HG03460 (cell line): ENCODE measurements around the gene PAX7.

Experiments used
- ATAC-seq: cut with Tn5 transposase; IDR thresholded peaks from one replicate; pipeline ENCODE4 v1.9.1; 2021; ENCODE audit not compliant: unreplicated experiment

The PAX7 gene

GRCh38 chr1:18640228-18641004 lies 9.8 kb downstream of the PAX7 start:
- no peak for ATAC-seq

DNA sequence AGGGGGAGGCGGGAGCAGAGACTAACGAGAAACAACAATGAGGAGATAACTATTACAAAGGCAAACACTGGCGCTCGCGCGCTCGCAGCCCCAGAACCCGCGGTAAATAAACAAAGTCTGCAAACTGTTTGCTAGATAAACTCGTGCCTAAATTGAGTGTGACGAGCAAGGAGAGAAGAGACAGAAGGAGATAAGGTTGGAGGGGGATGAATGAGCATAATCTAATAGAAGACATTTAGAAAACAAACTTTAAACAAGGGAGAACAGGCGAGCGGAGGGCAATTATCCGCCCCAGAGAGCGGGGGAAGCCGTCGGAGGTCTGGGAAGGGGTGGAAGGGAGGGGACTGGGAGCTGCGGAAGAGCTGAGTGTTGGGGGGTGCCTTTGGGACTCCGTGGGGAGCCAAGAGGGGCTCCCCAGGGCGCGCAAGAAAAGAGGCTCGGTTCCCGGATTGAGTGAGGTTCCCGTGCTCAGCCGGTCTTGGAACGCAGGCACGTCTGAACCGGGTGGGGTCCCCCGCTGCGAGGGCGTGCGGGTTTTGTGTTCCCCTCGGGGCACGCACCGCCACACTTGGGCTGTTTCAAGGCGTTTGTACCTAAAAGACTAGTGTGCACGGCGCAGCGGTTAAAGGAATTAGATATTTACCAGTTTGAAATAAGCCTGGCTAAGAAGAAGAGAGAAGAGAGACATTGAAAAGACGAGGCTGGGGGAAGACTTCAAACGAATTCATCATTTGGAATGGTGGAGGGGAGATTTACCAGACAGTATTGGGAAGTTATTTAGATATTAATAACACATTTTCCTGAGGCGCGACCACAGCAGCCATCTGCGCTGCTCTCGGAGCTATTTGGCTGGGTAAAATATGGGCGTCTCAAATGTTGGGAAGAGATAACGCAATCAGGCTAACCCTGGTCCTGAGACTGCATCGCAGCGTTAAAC lies 10.6 kb downstream of the PAX7 start:
- ATAC-seq: no peak

GRCh38 chr1:18642278-18643095 lies 11.8 kb downstream of the PAX7 start:
- ATAC-seq: no peak

DNA sequence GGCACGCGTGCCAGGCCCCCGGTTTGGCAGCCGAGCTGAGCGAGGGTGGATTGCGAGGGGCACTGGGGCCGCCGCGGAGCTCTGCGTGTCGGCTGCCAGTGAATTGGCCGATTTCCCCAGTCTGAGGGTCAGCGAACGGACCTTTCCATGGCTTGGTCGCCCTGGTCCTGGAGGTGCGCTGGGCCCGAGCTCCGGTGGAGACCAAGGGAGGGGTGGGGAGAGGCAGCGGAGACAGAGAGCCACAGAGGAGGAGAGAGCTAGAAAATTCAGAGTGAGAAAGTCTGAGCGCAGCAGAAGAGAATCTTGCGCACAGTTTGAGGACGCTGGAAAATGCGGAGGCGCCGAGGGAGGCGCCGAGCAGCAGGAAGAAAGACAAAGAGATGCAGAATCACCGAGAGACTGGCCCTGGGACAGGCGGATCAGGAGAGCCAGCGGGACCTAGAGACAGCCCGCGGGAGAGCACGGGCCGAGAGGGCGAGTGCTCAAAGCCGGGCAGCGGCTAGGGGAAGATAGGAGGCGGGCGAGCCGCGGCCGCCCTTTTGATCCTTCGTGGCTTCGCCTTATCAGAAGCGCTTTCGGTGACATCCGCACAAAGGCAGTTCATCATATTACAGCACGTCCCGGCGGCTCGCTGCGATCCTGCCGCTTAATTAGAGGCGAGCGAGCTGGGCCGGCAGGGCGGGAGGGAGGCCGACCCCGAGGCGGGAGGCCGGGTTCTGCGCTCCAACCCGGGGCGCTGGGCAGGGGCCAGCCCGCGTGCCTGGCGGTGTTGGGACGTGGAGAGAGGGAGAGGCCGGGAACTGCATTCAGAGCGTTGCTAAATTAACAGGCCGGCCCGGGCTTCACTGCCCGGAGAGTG lies 12.7 kb downstream of the PAX7 start:
- ATAC-seq: no peak

DNA sequence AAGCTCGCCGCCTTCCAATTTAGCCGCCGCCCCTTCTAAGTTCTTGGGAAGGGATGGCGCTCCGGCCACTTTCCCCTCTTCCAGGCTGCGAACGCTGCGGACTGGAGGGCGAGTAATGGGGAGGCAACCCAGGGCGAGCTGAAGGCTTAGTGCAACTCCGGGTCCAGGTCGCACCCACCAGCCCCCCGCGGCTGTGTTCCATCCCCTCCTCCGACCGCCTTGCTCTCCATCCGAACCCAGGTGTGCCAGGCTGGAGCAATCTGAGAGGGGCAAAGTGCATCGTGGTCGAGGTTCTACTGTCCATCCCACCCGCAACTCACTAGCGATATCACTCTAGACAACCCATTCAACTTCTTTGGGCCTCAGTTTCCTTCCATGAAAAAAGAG lies 13.4 kb downstream of the PAX7 start:
- ATAC-seq: no peak

GRCh38 chr1:18644446-18644845 lies 13.8 kb downstream of the PAX7 start:
- no peak for ATAC-seq

DNA sequence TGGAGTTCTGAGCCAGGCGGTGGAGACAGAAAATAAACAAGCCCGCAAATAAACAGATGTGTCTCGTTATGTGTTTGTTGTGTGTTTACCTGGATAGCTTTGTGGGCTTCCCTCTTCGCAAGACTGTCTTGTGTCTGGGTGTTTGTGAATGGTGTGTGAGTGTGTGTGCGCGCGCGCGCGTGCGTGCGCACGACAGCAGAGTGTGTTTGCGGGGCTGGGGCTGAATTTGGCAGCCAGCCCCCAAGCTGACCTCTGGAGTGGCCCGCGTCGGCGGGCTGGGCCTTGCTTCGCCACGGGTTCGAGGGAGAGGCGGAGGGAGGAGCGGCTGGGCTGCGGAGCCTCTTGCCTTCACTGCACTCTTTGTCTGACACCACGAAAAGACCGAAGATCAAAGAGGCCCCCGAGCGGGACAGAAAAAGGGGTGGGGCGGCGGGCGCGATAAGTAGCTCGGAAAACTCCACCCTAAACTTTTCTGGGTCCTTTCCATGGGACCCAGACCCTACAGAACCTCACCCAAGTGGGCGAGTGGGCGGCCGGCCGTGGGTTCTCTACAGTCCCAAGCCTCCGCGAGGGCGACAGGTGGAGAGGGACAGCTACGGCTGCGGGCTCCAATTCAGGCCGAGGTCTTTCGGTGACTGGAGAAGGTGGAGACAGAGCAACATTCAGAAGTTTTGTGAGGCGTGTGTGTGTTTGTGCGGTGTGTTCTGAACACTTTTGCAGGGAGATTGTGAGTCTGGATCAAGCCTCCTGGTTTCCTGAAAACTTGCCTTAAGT lies 14.5 kb downstream of the PAX7 start:
- no peak for ATAC-seq

- ATAC-seq: no peak
Measured at GRCh38 chr1:18645747-18646090, 15.1 kb downstream of the PAX7 start.

DNA sequence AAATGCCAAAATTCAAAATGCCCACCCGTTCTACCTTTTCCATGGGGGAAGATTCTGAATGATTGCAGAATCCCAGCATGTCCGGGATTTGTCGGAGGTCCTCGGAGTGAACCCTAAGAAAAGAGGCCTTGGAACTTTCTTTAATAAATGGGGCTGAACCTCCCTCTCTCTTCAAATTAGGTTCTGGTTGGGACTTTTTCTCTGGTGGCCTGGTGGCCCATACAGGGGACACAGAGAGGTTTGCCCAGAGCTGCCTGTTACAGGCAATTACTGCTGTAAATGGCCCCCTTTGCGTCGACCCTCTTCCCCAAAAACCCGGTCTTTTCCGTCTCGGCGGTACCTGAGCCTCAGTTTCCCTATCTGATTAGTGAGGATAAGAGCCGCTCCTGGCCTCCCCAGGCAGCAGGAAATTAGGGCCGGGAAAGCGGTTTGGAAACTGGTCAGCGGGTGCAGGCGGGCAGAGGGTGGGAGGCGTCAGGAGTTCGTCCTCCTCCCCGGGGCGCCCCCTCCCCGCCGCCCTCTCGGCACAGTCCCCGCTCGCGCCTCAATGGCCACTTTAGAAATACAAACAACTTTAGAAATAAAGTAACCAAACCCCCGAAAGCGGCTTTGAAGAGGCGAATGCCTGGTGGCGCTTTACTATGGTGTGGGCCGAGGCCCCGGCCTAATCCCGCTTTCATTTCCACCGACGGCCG lies 15.6 kb downstream of the PAX7 start:
- ATAC-seq: no peak

DNA sequence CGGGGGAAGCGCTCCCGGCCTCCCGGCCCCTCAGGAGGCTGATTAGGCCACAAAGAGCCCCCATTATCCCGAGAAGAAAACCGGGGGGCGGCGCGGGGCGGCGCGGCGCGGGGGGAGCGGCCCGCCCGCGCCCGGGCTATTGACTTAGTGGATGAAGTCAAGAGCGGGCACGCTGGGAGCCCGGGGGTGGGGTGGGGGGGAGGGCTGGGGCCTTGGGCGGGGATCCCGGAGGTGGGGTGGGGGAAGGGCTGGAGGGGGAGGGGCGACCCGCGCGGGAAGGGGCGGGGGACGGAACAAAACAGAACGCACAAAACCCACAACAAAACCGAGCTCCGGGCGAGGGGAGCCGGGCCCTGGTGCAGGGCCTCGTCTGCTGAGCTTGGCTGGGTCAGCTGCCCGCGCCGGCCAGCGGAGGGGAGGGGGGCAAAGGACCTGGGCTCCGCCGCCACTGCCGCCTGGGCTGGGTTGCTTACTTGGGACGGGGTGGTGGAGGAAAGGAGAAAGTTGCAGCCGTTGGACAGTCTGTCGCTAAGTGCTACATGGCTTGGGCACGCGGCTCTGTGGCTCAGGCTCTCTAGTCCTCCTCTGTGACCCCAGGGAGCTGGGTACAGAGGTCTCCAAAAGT lies 16.3 kb downstream of the PAX7 start:
- ATAC-seq: no peak

- no peak for ATAC-seq
Measured at GRCh38 chr1:18647681-18648214, 17.1 kb downstream of the PAX7 start.

DNA sequence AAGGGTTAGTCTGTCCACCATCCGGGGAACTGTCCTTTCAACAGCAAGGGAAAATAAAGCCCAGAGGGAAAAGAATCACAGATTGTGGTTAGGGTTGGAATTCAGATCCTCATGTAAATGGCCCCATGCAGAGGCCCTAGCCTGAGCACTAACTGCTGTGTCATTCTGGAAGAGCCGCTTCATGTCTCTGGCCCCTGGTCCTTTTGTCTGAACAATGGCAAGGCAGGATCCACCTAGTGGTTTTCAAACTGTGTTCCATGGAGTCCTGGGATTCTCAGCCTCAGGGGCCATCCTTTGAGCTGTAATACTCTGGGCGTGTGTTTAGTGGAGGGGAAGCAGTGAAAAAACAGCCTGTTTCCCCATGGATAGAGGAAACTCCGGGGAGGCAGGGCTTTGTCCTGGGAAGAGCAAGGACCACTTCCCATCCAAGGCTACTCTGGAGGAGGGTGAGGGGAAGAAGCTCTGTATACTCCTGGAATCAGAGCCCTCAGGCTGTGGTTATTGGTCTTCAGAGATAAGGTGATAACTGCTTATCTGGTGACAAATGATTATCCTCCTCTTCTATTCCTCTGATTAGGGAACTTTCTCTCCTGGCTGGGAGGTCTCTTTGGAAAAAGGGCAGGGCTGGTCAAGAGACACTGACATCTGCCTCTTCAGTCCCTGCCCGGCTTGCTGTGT lies 19.2 kb downstream of the PAX7 start:
- no peak for ATAC-seq

DNA sequence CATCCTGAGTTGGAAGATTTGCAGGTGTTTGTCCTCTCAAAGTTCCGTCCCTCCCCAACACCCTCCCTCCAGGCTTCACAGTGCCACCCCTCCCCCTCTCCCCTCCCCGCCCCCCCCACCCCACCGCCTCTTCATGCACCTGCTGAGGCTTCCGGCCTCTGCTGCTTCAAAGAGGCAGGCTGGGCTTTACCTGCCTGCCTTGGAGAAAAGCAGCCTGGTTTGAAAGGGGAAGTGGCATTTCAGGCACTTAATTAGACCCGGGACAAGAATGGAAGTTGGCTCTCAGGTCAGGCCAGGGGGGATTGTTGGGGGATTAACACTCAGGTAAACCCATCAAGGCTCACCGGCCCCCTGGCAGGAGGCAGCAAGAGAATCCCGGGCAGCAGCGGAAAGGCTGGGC lies 21.1 kb downstream of the PAX7 start:
- no peak for ATAC-seq

DNA sequence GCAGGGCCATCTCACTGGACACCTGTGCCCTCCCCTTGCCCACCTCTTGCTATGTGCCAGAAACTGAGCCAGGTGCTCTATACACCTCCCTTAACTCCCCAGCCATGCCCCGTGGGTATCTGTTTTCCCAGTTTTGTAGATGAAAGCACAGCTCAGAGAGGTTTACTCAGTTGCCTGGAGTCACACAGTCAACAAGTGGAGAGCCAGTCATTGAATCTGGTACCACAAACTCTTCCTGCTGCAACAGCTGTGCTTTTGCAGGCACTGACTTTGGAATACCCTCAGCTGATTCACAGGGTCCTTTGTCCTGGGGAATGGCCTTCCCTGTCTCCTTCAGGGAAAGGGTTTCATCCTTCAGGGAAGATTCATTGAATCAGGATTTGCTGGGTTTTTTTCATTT lies 22.1 kb downstream of the PAX7 start:
- ATAC-seq: no peak

DNA sequence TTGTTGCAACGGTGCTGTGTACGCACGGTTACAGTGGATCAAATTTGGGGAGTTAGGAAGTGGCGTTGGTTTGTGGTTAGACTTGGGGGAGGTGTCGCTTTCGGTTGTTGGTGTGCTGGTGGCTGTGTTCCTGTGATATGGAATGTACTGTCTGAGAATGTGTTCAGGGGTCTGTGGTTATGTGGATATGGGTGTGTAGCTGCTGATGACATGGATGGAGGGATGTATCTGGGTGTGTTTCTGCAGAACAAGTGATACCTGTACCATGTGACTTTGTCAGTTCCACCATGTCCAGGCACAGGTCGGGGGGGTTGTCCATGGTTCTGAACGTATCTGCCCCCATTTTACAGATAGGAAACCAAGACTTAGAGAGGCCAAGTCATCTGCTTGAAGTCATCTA lies 22.7 kb downstream of the PAX7 start:
- no peak for ATAC-seq

GRCh38 chr1:18653916-18654315 lies 23.3 kb downstream of the PAX7 start:
- ATAC-seq: no peak

GRCh38 chr1:18654599-18654998 lies 24.0 kb downstream of the PAX7 start:
- no peak for ATAC-seq
